Measurements from ENCODE around the gene OR10C1.
"Not testable (repeated sequence)": the region's sequence is repeated elsewhere in the genome, so short reads cannot be mapped to it uniquely, and the experiment has no call there.

OR10C1 gene

GRCh38 chr6:29419516-29419915 lies 19.6 kb upstream of the OR10C1 start:
- POLR2A ChIA-PET = no interaction called here
- CTCF ChIA-PET = no interaction called here
- TF ChIP-seq HDGF (IDR thresholded peaks at IDR 0.05; ENCODE audit: borderline replicate concordance) (no peak), FOXA1 (IDR thresholded peaks at IDR 0.05) (no peak), BHLHE40 (IDR thresholded peaks at IDR 0.05; ENCODE audit: borderline replicate concordance) (no peak), L3MBTL2 (conservative IDR thresholded peaks at IDR 0.05) (no peak), PKNOX1 (IDR thresholded peaks at IDR 0.05) (no peak), SUZ12 (IDR thresholded peaks at IDR 0.05) (no peak), ELF4 (IDR thresholded peaks at IDR 0.05) (no peak), FOXM1 (IDR thresholded peaks at IDR 0.05; ENCODE audit: borderline replicate concordance) (no peak), SP1 (IDR thresholded peaks at IDR 0.05) (no peak), ZNF384 (IDR thresholded peaks at IDR 0.05) (no peak), NFRKB (IDR thresholded peaks at IDR 0.05) (no peak), TARDBP (IDR thresholded peaks at IDR 0.05) (no peak), FOXK2 (IDR thresholded peaks at IDR 0.05) (no peak), LEF1 (IDR thresholded peaks at IDR 0.05; ENCODE audit: borderline replicate concordance) (no peak), ARNT (IDR thresholded peaks at IDR 0.05) (no peak), CTBP1 (IDR thresholded peaks at IDR 0.05; ENCODE audit: borderline replicate concordance) (no peak)
- DNase-seq (ENCODE audit: extremely low spot score) = no peak

- POLR2A ChIA-PET = no interaction called here
- CTCF ChIA-PET = no interaction called here
- TF ChIP-seq CTBP1 (IDR thresholded peaks at IDR 0.05; ENCODE audit: borderline replicate concordance) (no peak), ELF4 (IDR thresholded peaks at IDR 0.05) (no peak), TARDBP (IDR thresholded peaks at IDR 0.05) (no peak), LEF1 (IDR thresholded peaks at IDR 0.05; ENCODE audit: borderline replicate concordance) (no peak), FOXA1 (IDR thresholded peaks at IDR 0.05) (no peak), PKNOX1 (IDR thresholded peaks at IDR 0.05) (no peak), SP1 (IDR thresholded peaks at IDR 0.05) (no peak), ZNF384 (IDR thresholded peaks at IDR 0.05) (no peak), ARNT (IDR thresholded peaks at IDR 0.05) (no peak), HDGF (IDR thresholded peaks at IDR 0.05; ENCODE audit: borderline replicate concordance) (no peak), L3MBTL2 (conservative IDR thresholded peaks at IDR 0.05) (no peak), NFRKB (IDR thresholded peaks at IDR 0.05) (no peak), FOXK2 (IDR thresholded peaks at IDR 0.05) (no peak), FOXM1 (IDR thresholded peaks at IDR 0.05; ENCODE audit: borderline replicate concordance) (no peak), SUZ12 (IDR thresholded peaks at IDR 0.05) (no peak), BHLHE40 (IDR thresholded peaks at IDR 0.05; ENCODE audit: borderline replicate concordance) (no peak)
- DNase-seq (ENCODE audit: extremely low spot score) = no peak
Measured at GRCh38 chr6:29424168-29424567, 14.9 kb upstream of the OR10C1 start.

- no peak for TF ChIP-seq ELF4 (IDR thresholded peaks at IDR 0.05)
- TF ChIP-seq NFRKB (IDR thresholded peaks at IDR 0.05) = no peak
- TF ChIP-seq FOXM1 (IDR thresholded peaks at IDR 0.05; ENCODE audit: borderline replicate concordance) = no peak
- no peak for TF ChIP-seq FOXK2 (IDR thresholded peaks at IDR 0.05)
- TF ChIP-seq SUZ12 (IDR thresholded peaks at IDR 0.05) = no peak
- no peak for TF ChIP-seq TARDBP (IDR thresholded peaks at IDR 0.05)
- TF ChIP-seq FOXA1 (IDR thresholded peaks at IDR 0.05) = no peak
- ChIA-PET POLR2A (no interaction called here), CTCF (no interaction called here)
- no peak for DNase-seq (ENCODE audit: extremely low spot score)
Measured at GRCh38 chr6:29424575-29424974, 14.5 kb upstream of the OR10C1 start.

- no peak for DNase-seq (ENCODE audit: extremely low spot score)
- TF ChIP-seq L3MBTL2 (conservative IDR thresholded peaks at IDR 0.05) (no peak), LEF1 (IDR thresholded peaks at IDR 0.05; ENCODE audit: borderline replicate concordance) (no peak), BHLHE40 (IDR thresholded peaks at IDR 0.05; ENCODE audit: borderline replicate concordance) (no peak), FOXA1 (IDR thresholded peaks at IDR 0.05) (no peak), FOXK2 (IDR thresholded peaks at IDR 0.05) (no peak), FOXM1 (IDR thresholded peaks at IDR 0.05; ENCODE audit: borderline replicate concordance) (no peak), NFRKB (IDR thresholded peaks at IDR 0.05) (no peak), ZNF384 (IDR thresholded peaks at IDR 0.05) (no peak), ARNT (IDR thresholded peaks at IDR 0.05) (no peak), ELF4 (IDR thresholded peaks at IDR 0.05) (no peak), TARDBP (IDR thresholded peaks at IDR 0.05) (no peak)
- ChIA-PET POLR2A (no interaction called here), CTCF (no interaction called here)
Measured at GRCh38 chr6:29425075-29425474, 14.0 kb upstream of the OR10C1 start.

- TF ChIP-seq LEF1 (IDR thresholded peaks at IDR 0.05; ENCODE audit: borderline replicate concordance) (no peak), BHLHE40 (IDR thresholded peaks at IDR 0.05; ENCODE audit: borderline replicate concordance) (no peak), SUZ12 (IDR thresholded peaks at IDR 0.05) (no peak), FOXK2 (IDR thresholded peaks at IDR 0.05) (no peak), NFRKB (IDR thresholded peaks at IDR 0.05) (no peak), FOXM1 (IDR thresholded peaks at IDR 0.05; ENCODE audit: borderline replicate concordance) (no peak), ARNT (IDR thresholded peaks at IDR 0.05) (no peak), ZNF384 (IDR thresholded peaks at IDR 0.05) (no peak), FOXA1 (IDR thresholded peaks at IDR 0.05) (no peak), PKNOX1 (IDR thresholded peaks at IDR 0.05) (no peak), ELF4 (IDR thresholded peaks at IDR 0.05) (no peak), HDGF (IDR thresholded peaks at IDR 0.05; ENCODE audit: borderline replicate concordance) (no peak), SP1 (IDR thresholded peaks at IDR 0.05) (no peak), L3MBTL2 (conservative IDR thresholded peaks at IDR 0.05) (no peak), TARDBP (IDR thresholded peaks at IDR 0.05) (no peak), CTBP1 (IDR thresholded peaks at IDR 0.05; ENCODE audit: borderline replicate concordance) (no peak)
- no peak for DNase-seq (ENCODE audit: extremely low spot score)
- CTCF ChIA-PET = no interaction called here
- POLR2A ChIA-PET = no interaction called here
Measured at GRCh38 chr6:29426654-29427053, 12.5 kb upstream of the OR10C1 start.

- DNase-seq (ENCODE audit: extremely low spot score); CTCF ChIA-PET; POLR2A ChIA-PET: not testable (repeated sequence)
Measured at GRCh38 chr6:29436730-29437129, 2.4 kb upstream of the OR10C1 start.

Data from HEK293T (cell line).